Mucosa of descending colon (tissue), 3 donors: Measurements from ENCODE around the gene FHL2. TPM values are rescaled to one million over a fixed set of nuclear protein-coding genes. Genes with fewer than 3 reads are reported as not detected.

Experiments
- ATAC-seq: fragments of 200-7000 bp; cut with Tn5 transposase; one replicate; pipeline ENCODE4 v1.9.1; 2020; ENCODE audit warnings: mild to moderate bottlenecking, moderate library complexity
- DNase-seq, 3 donors: peaks; one replicate each; pipeline ENCODE4 v3.0.0-alpha.2; 2020
- H3K36me3 ChIP-seq: fragments of 200-600 bp; one replicate; pipeline ENCODE4 v1.8.0; 2021; ENCODE audit warnings: low read depth, mild to moderate bottlenecking
- H3K4me1 ChIP-seq: fragments of 200-600 bp; one replicate; pipeline ENCODE4 v1.8.0; 2021; ENCODE audit warnings: low read depth, mild to moderate bottlenecking
- H3K4me3 ChIP-seq: fragments of 200-600 bp; one replicate; pipeline ENCODE4 v1.8.0; 2021; ENCODE audit warnings: mild to moderate bottlenecking
- H3K9me3 ChIP-seq: fragments of 200-600 bp; one replicate; pipeline ENCODE4 v1.8.0; 2021; ENCODE audit warnings: mild to moderate bottlenecking
- intact Hi-C, 2 donors: fragments of 100-400 bp; cut with DNase I in 1 of 2; cut with micrococcal nuclease in 1 of 2; formaldehyde crosslinking; loops; one replicate each; pipeline versions ENCODE4 v1.11.0 to v1.11.1; 2022; cut with DNase I, micrococcal nuclease
- total RNA-seq, 3 donors: library from RNA; stranded (reverse); fragmentation: NEBNext Ultra II Directional in 2 of 3; extraction: Animal tissue kit (Norgen Biotek cat#: 25700) in 2 of 3; gene quantifications; one replicate each; pipeline versions ENCODE4 v1.2.1 to v1.2.4, GENCODE V29; 2021 to 2023
- TF ChIP-seq, protein P1 (sequence below): fragments of 200-600 bp; IDR thresholded peaks from one replicate; pipeline ENCODE4 v1.8.0; 2022; ENCODE audit warnings: antibody characterized with exemption, mild to moderate bottlenecking
- donor health status: DM: no; HTN: no; CAD: no; lungs with moderate emphysema.
- donor health status: DM: no; HTN: no; CAD: no.
- donor health status: DM: no; HTN: yes; CAD: no.

FHL2 gene
- total RNA-seq, 3 donors from 2014 or later: 109 to 132 (median 113) TPM

GRCh38 chr2:105380432-105381100 lies 18.3 kb downstream of the FHL2 start:
- Histone ChIP-seq H3K4me3 (no peak overlapping the region), H3K9me3 (no peaks in the 10 kb centered on the region), H3K4me1 (peaks cover 20% of the 10 kb centered on the region), H3K36me3 (no peaks in the 10 kb centered on the region)
- no peak for DNase-seq
- intact Hi-C loops: no loop called here
- TF ChIP-seq, protein P1, sequence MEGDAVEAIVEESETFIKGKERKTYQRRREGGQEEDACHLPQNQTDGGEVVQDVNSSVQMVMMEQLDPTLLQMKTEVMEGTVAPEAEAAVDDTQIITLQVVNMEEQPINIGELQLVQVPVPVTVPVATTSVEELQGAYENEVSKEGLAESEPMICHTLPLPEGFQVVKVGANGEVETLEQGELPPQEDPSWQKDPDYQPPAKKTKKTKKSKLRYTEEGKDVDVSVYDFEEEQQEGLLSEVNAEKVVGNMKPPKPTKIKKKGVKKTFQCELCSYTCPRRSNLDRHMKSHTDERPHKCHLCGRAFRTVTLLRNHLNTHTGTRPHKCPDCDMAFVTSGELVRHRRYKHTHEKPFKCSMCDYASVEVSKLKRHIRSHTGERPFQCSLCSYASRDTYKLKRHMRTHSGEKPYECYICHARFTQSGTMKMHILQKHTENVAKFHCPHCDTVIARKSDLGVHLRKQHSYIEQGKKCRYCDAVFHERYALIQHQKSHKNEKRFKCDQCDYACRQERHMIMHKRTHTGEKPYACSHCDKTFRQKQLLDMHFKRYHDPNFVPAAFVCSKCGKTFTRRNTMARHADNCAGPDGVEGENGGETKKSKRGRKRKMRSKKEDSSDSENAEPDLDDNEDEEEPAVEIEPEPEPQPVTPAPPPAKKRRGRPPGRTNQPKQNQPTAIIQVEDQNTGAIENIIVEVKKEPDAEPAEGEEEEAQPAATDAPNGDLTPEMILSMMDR: no peak
- ATAC-seq: no peak

DNA sequence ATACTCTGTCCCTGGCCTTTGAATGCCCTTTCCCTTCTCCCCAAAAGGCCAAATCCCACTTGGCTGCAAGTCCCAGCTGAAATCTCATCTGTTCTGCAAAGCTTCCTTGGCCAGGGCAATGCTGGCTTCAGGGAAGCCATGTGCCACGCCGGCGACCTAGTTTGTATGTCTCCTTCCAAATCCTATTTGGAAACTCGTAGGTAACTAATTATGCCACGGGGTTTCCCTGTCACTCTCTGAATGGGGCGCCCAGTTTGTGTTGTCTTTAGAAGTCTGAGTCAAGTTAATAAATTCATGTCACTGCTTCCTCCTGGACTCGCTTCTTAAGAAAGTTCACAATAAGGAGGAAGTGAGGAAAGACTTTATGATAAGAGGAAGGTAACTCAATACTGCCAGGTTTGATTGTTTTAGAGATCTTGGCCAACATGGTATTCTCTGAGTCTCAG lies 19.1 kb downstream of the FHL2 start:
- H3K4me1 ChIP-seq: peaks cover 12% of the 10 kb centered on the region
- no peak overlapping the region for H3K4me3 ChIP-seq
- intact Hi-C loops: no loop called here
- H3K36me3 ChIP-seq: no peaks in the 10 kb centered on the region
- TF ChIP-seq, protein P1: no peak
- ATAC-seq: peak; percentile 82
- no peaks in the 10 kb centered on the region for H3K9me3 ChIP-seq
- DNase-seq: no peak

GRCh38 chr2:105378921-105379383 lies 19.9 kb downstream of the FHL2 start:
- DNase-seq: no peak
- H3K4me1 ChIP-seq: peaks cover 9% of the 10 kb centered on the region

GRCh38 chr2:105378276-105378840 lies 20.5 kb downstream of the FHL2 start:
- intact Hi-C loops: no loop called here
- no peak overlapping the region for H3K4me3 ChIP-seq

More at GRCh38 chr2:105378921-105379383, 19.9 kb downstream of the FHL2 start:
- TF ChIP-seq, protein P1: no peak
- Histone ChIP-seq H3K36me3 (no peaks in the 10 kb centered on the region), H3K4me3 (no peak overlapping the region), H3K9me3 (no peaks in the 10 kb centered on the region)
- no peak for ATAC-seq
- intact Hi-C loops: no loop called here

DNA sequence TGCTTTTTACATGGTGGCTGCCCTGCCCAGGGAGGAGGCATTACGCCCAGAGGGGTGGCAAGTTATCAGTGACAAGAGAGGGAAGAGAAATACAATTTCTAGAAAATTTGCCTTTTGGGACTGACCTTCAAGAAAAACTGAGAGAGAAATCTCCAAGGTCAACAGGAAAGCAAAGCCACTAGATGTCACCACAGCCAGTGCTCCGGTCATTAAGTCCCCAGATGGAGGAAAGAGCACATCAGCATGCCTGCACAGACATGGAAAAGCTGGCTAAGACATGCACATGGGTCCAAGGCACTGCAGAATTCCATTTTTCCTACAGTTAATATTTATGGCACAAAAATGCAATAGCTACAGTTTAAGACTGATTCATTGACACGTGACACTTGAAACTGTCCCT lies 21.0 kb downstream of the FHL2 start:
- no peaks in the 10 kb centered on the region for H3K9me3 ChIP-seq
- H3K4me3 ChIP-seq: no peak overlapping the region
- TF ChIP-seq, protein P1: no peak
- H3K36me3 ChIP-seq: no peaks in the 10 kb centered on the region
- H3K4me1 ChIP-seq: peaks cover 9% of the 10 kb centered on the region
- intact Hi-C loops: no loop called here
- no peak for ATAC-seq
- DNase-seq: no peak

More at GRCh38 chr2:105378276-105378840, 20.5 kb downstream of the FHL2 start:
- DNase-seq (no peak), ATAC-seq (no peak)
- Histone ChIP-seq H3K9me3 (no peaks in the 10 kb centered on the region), H3K36me3 (no peaks in the 10 kb centered on the region), H3K4me1 (peaks cover 9% of the 10 kb centered on the region)
- TF ChIP-seq, protein P1: no peak
